SK-N-SH (cell line): Measurements from ENCODE around the gene MYBPH. TPM values are rescaled to one million over a fixed set of nuclear protein-coding genes. Genes with fewer than 3 reads are reported as not detected.

Experiments used
- CTCF ChIA-PET: fragments of 300-600, 350-600 bp; formaldehyde crosslinking; extraction: SDS; loops from one replicate; lab custom pipeline; 2021; lab: Yijun Ruan, JAX
- POLR2A ChIA-PET: fragments of 350-600 bp; sonication (Branson Sonifier 250); formaldehyde crosslinking; extraction: SDS; loops from one replicate; lab custom pipeline; 2020; ENCODE audit warnings: antibody characterized with exemption, inconsistent platforms; lab: Yijun Ruan, JAX
- DNase-seq: peaks from one replicate; pipeline ENCODE4 v3.0.0; 2012
- H2AFZ ChIP-seq: fragments of 200-600 bp; sonication (generic); 2 replicates; pipeline ENCODE4 v1.8.1; 2016; ENCODE audit warnings: antibody characterized with exemption, mild to moderate bottlenecking, low read depth
- H3F3A ChIP-seq: fragments of 200-600 bp; sonication (generic); replicated peaks from 2 replicates; pipeline ENCODE3; 2016; ENCODE audit warnings: antibody characterized with exemption, mild to moderate bottlenecking; ENCODE audit not compliant: insufficient read depth
- H3K27ac ChIP-seq, 2 experiments: fragments of 200-500 bp in 1 of 2; fragments of 200-600 bp in 1 of 2; sonication (Bioruptor generic) in 1 of 2; sonication (generic), shearing (Covaris generic) in 1 of 2; 2 replicates each; pipeline versions ENCODE4 v1.5.1 to v1.6.1; 2014 to 2016; ENCODE audit warnings: low read depth in 2 of 2, inconsistent platforms in 1 of 2, low read length in 1 of 2, mild to moderate bottlenecking in 1 of 2, mixed read lengths in 1 of 2
- H3K27me3 ChIP-seq: fragments of 200-600 bp; sonication (generic), shearing (Covaris generic); 2 replicates; pipeline ENCODE4 v1.6.1; 2016; ENCODE audit warnings: mixed run types; ENCODE audit not compliant: insufficient read depth
- H3K36me3 ChIP-seq, 2 experiments: fragments of 200-500 bp in 1 of 2; fragments of 200-600 bp in 1 of 2; sonication (Bioruptor generic) in 1 of 2; sonication (generic) in 1 of 2; replicated peaks in 1 of 2; 2 replicates each; pipeline versions ENCODE3 to v1.5.1; 2014 to 2016; ENCODE audit warnings: low read length in 1 of 2, mild to moderate bottlenecking in 1 of 2; ENCODE audit not compliant: insufficient read depth in 2 of 2, control insufficient read depth in 1 of 2
- H3K4me1 ChIP-seq, 2 experiments: fragments of 200-500 bp in 1 of 2; fragments of 200-600 bp in 1 of 2; sonication (Bioruptor generic) in 1 of 2; sonication (generic), shearing (Covaris generic) in 1 of 2; 2 replicates each; pipeline versions ENCODE4 v1.5.1 to v1.6.1; 2014 to 2016; ENCODE audit warnings: low read depth in 1 of 2, low read length in 1 of 2, mixed run types in 1 of 2; ENCODE audit not compliant: insufficient read depth in 2 of 2, control insufficient read depth in 1 of 2
- H3K4me2 ChIP-seq: fragments of 200-600 bp; sonication (generic), shearing (Covaris generic); 2 replicates; pipeline ENCODE4 v1.6.1; 2017; ENCODE audit warnings: mixed run types
- H3K4me3 ChIP-seq, 2 experiments: fragments of 200-500 bp in 1 of 2; fragments of 200-600 bp in 1 of 2; sonication (Bioruptor generic) in 1 of 2; sonication (generic), shearing (Covaris generic) in 1 of 2; 2 replicates each; pipeline versions ENCODE4 v1.5.1 to v1.8.1; 2014 to 2016; ENCODE audit warnings: low read depth in 2 of 2, inconsistent platforms in 1 of 2, low read length in 1 of 2, mild to moderate bottlenecking in 1 of 2, mixed read lengths in 1 of 2, moderate library complexity in 1 of 2
- H3K79me2 ChIP-seq: fragments of 200-600 bp; sonication (generic); 2 replicates; pipeline ENCODE4 v1.8.1; 2017; ENCODE audit warnings: mild to moderate bottlenecking; ENCODE audit not compliant: insufficient read depth
- H3K9ac ChIP-seq: fragments of 200-600 bp; sonication (generic); 2 replicates; pipeline ENCODE4 v1.6.1; 2017; ENCODE audit warnings: mixed run types
- H3K9me2 ChIP-seq: fragments of 200-600 bp; sonication (generic); 2 replicates; pipeline ENCODE4 v1.6.1; 2017; ENCODE audit warnings: mixed run types
- H3K9me3 ChIP-seq: fragments of 200-600 bp; sonication (generic); 2 replicates; pipeline ENCODE4 v1.6.1; 2017; ENCODE audit warnings: mixed run types, mild to moderate bottlenecking, moderate library complexity
- H4K20me1 ChIP-seq: fragments of 200-600 bp; sonication (generic); 2 replicates; pipeline ENCODE4 v1.6.1; 2017; ENCODE audit warnings: mild to moderate bottlenecking, mixed run types; ENCODE audit not compliant: insufficient read depth
- CTCF ChIP-seq: fragments of 200-600 bp; sonication (generic); IDR thresholded peaks from 2 replicates; pipeline ENCODE4 v1.6.1; 2017; ENCODE audit warnings: antibody characterized with exemption, mild to moderate bottlenecking, moderate library complexity
- GABPA ChIP-seq: IDR thresholded peaks from 2 replicates; pipeline ENCODE4 v1.4.0; 2012; ENCODE audit warnings: low read depth, mild to moderate bottlenecking
- MEF2A ChIP-seq: IDR thresholded peaks from 2 replicates; pipeline ENCODE4 v1.4.0; 2012; ENCODE audit warnings: low read depth, borderline replicate concordance
- RAD21 ChIP-seq: IDR thresholded peaks from 2 replicates; pipeline ENCODE4 v1.6.1; 2012; ENCODE audit warnings: mild to moderate bottlenecking, low read length
- YY1 ChIP-seq: IDR thresholded peaks from 2 replicates; pipeline ENCODE4 v1.4.0; 2012; ENCODE audit warnings: low read depth, mild to moderate bottlenecking
- WGBS: methylation state at CpG from one replicate; pipeline ENCODE4 v1.1.6; 2017; ENCODE audit warnings: low lambda C conversion rate; 5-methylcytosine and 5-hydroxymethylcytosine counted together
- polyA plus RNA-seq, 3 experiments: library from polyadenylated mRNA; depleted of rRNA; stranded (reverse); fragments of >200 nt; gene quantifications; 2 replicates each; pipeline ENCODE4 v1.2.3, GENCODE V29; 2012
- TF ChIP-seq, protein P1 (sequence below): IDR thresholded peaks from 2 replicates; pipeline ENCODE4 v1.6.1; 2012; ENCODE audit warnings: mild to moderate bottlenecking, low read depth, low read length, moderate library complexity

MYBPH gene
- polyA plus RNA-seq, 1 of the 3 experiments (the other 2 are of a cell fraction), result 0.12 TPM

- no peaks in the 10 kb centered on the region for H4K20me1 ChIP-seq
- H3K27ac ChIP-seq, result no peak overlapping the region
- H3K9me2 ChIP-seq, result no peaks in the 10 kb centered on the region
- peak overlapping the region; percentile 36; the same call in 1 of the 2 replicates for H2AFZ ChIP-seq
- H3K4me3 ChIP-seq, result peak overlapping the region; percentile 48 to 55; a peak in 3 of 4 replicates
- peak overlapping the region; percentile 3; the same call in 1 of the 2 replicates for H3K9ac ChIP-seq
- no peaks in the 10 kb centered on the region for H3K36me3 ChIP-seq
- H3F3A ChIP-seq, result peaks cover 5% of the 10 kb centered on the region
- no peak for TF ChIP-seq YY1
- TF ChIP-seq, protein P1, sequence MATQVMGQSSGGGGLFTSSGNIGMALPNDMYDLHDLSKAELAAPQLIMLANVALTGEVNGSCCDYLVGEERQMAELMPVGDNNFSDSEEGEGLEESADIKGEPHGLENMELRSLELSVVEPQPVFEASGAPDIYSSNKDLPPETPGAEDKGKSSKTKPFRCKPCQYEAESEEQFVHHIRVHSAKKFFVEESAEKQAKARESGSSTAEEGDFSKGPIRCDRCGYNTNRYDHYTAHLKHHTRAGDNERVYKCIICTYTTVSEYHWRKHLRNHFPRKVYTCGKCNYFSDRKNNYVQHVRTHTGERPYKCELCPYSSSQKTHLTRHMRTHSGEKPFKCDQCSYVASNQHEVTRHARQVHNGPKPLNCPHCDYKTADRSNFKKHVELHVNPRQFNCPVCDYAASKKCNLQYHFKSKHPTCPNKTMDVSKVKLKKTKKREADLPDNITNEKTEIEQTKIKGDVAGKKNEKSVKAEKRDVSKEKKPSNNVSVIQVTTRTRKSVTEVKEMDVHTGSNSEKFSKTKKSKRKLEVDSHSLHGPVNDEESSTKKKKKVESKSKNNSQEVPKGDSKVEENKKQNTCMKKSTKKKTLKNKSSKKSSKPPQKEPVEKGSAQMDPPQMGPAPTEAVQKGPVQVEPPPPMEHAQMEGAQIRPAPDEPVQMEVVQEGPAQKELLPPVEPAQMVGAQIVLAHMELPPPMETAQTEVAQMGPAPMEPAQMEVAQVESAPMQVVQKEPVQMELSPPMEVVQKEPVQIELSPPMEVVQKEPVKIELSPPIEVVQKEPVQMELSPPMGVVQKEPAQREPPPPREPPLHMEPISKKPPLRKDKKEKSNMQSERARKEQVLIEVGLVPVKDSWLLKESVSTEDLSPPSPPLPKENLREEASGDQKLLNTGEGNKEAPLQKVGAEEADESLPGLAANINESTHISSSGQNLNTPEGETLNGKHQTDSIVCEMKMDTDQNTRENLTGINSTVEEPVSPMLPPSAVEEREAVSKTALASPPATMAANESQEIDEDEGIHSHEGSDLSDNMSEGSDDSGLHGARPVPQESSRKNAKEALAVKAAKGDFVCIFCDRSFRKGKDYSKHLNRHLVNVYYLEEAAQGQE, result peak; percentile 80; the same call in 1 of the 2 replicates
- no peaks in the 10 kb centered on the region; the same call in 1 of the 2 replicates for H3K27me3 ChIP-seq
- POLR2A ChIA-PET, result no interaction called here
- H3K4me1 ChIP-seq, result peaks cover 21 to 67% of the 10 kb centered on the region in 2 experiments
- CTCF ChIA-PET, result interaction anchor here (0.8 to 26.1 kb wide), 15 partner anchors 10 to 182 kb away, joined by 3 to 602 read pairs (median 6); partner anchors contain the start of gene MYBPH
- 74% methylated on average over 11 of the region's 12 CpGs for WGBS
- H3K9me3 ChIP-seq, result no peaks in the 10 kb centered on the region
- H3K79me2 ChIP-seq, result no peaks in the 10 kb centered on the region
- H3K4me2 ChIP-seq, result peak overlapping the region; percentile 54
- no peak for DNase-seq
Measured at GRCh38 chr1:203126866-203127665, 48.6 kb downstream of the MYBPH start.

- Histone ChIP-seq H3K9ac (no peak overlapping the region), H3K4me2 (peak overlapping the region; percentile 54; the same call in 1 of the 2 replicates), H3K9me2 (no peaks in the 10 kb centered on the region), H4K20me1 (no peaks in the 10 kb centered on the region), H3K36me3 (no peaks in the 10 kb centered on the region), H2AFZ (no peak overlapping the region), H3F3A (peaks cover 5% of the 10 kb centered on the region), H3K4me3 (no peak overlapping the region), H3K9me3 (no peaks in the 10 kb centered on the region)
- ChIA-PET CTCF (interaction anchor here (0.9 to 26.1 kb wide), 13 partner anchors 9 to 143 kb away, joined by 3 to 602 read pairs (median 6); no protein-coding TSS in a partner anchor), POLR2A (no interaction called here)
- WGBS, result 54% methylated on average over 7 of the region's 8 CpGs
- DNase-seq, result no peak
- TF ChIP-seq RAD21, result peak; percentile 25; the same call in 1 of the 2 replicates
- no peak for TF ChIP-seq GABPA
- TF ChIP-seq MEF2A, result no peak
- TF ChIP-seq CTCF, result peak; percentile 55
- TF ChIP-seq, all 33 proteins: peak for 2
- Histone ChIP-seq H3K27ac (no peak overlapping the region), H3K4me1 (peaks cover 21 to 61% of the 10 kb centered on the region in 2 experiments), H3K27me3 (no peaks in the 10 kb centered on the region; the same call in 1 of the 2 replicates), H3K79me2 (no peaks in the 10 kb centered on the region)
Measured at GRCh38 chr1:203126151-203126865, 49.3 kb downstream of the MYBPH start.
